DMS79 (cell line): ENCODE results near the gene EIF5AL1.
A peak's percentile ranks its signal among the peaks of the same experiment; 100 is the strongest.
"Not testable (repeated sequence)": the region's sequence is repeated elsewhere in the genome, so short reads cannot be mapped to it uniquely, and the experiment has no call there.

Experiments used
- DNase-seq: peaks from one replicate; lab custom pipeline; 2025; lab: John Stamatoyannopoulos, UW

EIF5AL1 gene

DNA sequence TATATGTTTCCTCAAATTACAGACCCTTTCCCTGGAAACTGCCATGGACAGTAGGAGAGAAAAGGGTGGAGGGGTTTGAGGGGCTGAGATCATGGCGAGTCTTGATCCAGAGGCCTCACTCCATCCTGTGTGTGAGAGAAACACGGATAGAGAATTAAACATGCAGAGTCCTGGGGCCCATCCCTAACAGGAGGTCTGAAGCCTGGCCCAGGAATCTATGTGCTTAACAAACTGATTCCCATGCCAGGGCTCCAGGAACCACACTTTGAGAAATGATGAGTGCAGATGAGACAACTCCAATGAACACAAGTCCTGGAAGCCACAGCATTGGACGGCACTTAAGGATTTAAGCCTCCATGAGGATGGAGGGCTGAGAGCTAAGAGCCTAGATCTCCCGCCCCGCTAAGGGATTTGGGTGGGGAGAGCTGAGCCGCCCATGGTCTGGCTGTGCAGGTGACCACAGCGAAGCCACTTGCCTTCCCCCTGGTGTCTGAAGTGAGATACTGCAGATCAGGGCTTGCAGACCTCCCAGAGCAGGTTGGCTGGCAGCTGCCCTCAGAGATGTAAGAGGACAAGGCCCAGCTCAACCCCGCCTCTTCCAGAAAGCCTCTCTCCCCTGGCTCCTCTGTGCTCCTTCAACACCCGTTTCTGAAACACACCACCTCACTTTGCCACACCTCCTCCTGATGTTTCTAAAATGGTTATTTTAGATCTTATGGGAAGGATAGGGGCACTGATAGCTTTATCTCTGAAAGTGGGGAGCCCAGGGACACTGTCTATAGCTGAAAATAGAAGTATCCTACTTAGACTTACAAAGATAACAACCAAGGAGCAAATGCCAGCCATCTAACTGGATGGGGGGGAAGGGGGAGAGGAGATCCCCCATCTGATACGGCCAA, 24.8 kb upstream of the EIF5AL1 start:
- no peak for DNase-seq

- DNase-seq: no peak
These were observed 24.0 kb upstream of the EIF5AL1 start for GRCh38 chr10:79488336-79488735.

- no peak for DNase-seq
These were observed 23.5 kb upstream of the EIF5AL1 start for GRCh38 chr10:79488870-79489269.

DNA sequence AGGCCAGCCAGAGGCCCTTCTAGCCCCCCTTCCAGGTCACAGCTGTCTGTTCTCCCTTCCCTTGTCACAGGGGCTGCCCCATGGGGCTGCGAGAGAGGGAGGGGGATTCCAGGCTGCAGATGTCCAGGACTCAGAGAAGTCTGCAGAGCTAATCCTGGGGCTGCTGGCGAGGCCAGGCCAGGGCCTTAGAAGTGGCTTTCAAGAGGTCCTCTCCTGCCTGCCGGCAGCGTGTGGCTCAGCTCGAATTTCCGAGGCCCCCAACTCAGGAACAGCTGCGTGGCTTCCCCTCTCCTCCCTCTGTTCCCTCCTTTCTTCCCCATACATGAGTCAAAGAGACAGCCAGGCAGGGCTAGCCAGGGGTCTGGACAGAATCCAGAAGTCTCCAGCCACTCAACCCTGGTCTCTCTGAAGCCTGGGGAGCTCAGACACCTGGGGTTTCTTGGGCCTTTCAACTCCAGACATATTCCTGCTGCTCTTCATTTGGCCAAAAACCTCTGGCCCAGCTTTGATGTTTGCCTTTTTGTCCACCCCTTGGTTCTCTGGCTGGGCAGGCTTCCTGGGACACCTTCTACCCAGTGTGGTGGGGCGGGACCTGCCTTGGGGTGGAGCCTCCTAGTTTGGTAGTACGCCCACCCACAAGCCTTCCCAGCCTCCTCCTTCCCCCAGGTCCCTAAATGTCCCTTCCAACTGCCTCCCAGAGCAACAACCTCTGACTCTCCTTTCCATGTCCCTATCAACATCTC, 21.8 kb upstream of the EIF5AL1 start:
- DNase-seq: no peak

DNA sequence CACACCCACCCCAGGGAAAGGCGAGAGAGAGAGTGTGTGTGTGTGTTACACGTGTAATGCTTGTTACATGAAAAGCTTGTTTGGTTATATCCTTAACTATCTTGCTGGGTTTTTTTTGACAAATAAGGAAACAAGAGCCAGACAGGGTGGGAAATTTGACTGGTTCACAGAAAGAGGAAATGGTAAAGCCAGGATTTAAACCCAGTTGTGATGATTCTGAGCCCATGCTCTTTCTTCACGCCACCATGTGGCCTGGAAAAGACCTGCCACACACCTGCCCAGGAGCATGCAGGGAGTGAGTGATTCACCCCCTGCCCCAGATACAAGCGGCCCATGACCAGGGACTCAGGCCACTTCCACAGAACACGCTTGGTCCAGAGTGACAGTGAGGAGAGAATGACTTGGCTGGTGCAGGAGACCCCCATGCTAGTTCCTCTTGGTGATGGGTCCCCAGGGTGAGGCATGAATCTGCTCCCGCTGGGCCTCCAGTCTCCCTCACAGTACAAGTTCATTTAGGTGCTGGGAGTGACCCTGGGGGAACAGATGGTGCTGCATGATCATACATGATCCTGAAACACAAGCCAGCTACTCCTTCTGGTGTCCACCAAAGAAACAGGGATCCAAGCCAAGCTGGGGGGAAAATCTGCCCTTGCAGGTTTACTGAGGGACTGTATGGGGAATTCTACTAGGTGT, 21.0 kb upstream of the EIF5AL1 start:
- no peak for DNase-seq

- no peak for DNase-seq
These were observed 20.1 kb upstream of the EIF5AL1 start for GRCh38 chr10:79492256-79492655.

DNA sequence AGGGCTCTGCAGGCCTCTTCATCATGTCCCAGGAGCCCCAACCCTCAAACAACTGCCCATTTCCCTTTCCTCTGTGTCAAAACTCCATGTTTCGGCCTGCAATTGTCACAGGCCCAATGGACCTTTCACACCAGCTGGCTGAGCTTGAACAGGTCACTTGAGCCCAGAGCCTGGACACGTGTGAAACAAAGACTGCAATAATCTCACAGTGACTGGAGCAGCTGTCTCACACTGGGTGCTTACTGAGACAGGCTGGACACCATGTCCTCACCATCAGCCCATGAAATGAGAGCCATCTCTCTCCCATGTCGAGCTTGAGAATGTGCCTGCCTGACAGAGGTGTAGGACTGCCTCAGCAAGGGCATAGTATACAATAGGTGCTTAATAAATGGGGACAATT, 19.5 kb upstream of the EIF5AL1 start:
- DNase-seq: no peak

DNA sequence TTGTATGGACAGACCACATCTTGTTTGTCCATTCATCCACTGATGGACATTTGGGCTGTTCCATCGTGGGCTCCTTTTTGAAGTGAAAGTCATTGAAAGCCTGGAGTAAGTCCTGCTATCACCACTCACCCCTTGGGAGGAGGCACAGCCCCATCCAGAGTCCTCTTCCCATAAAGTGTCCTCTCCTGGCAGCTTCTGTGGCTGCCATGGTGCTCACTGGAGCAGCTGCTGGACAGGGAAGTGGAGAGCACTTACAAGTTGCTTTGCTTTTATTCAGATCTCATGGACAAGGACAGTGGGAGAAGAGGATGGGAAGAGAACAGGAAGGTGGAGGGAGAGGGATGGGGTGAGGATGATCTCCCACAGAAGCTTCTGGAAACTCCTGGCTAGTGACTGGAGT, 18.5 kb upstream of the EIF5AL1 start:
- DNase-seq: no peak

GRCh38 chr10:79494871-79495705, 17.2 kb upstream of the EIF5AL1 start:
- DNase-seq: no peak

- DNase-seq: no peak
These were observed 16.5 kb upstream of the EIF5AL1 start for GRCh38 chr10:79495791-79496190.

DNA sequence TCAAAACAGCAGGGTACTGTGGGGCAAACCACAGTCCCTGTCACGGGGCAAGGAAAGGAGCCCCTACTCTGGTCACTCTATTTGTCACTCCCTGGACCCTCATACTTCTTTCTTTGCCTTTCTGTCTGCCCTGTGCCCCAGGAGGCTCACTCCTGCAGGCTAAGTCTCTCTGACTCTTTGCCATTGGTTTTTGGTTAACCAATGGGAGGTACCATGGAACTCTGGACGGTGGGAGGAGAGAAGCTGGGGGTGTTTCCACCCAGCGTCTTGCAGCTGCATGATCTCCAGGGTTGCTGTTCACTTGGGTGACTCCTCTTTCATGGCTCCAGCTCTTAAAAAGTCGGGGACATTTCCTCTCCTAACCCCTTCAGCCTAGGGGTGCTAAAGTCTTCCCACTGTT, 15.4 kb upstream of the EIF5AL1 start:
- DNase-seq: no peak

DNA sequence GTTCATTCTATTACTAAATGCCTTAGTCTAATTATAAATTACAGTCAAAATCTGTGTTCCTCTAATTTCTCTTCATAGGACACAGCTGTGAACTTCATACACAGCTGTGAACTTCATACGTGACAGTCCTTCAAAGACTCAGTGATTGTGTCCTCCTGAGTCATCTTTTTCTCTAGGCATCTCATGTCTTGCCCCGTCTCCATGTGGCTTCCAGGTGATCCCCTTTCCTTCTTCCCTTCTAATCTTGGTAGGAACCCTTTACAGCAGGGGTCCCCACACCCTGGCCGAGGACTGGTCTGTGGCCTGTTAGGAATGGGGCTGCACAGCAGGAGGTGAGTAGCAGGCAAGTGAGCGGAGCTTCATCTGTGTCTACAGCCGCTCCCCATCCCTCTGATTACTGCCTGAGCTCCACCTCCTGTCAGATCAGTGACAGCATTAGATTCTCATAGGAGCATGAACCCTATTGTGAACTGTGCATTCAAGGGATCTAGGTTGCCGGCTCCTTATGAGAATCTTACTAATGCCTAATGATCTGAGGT, 14.0 kb upstream of the EIF5AL1 start:
- DNase-seq: no peak

- no peak for DNase-seq
These were observed 9.6 kb upstream of the EIF5AL1 start for GRCh38 chr10:79502561-79503309.

GRCh38 chr10:79503787-79504186, 8.5 kb upstream of the EIF5AL1 start:
- not testable (repeated sequence) for DNase-seq

GRCh38 chr10:79504483-79504882, 7.8 kb upstream of the EIF5AL1 start:
- not testable (repeated sequence) for DNase-seq

GRCh38 chr10:79505328-79505727, 7.0 kb upstream of the EIF5AL1 start:
- DNase-seq: not testable (repeated sequence)

DNA sequence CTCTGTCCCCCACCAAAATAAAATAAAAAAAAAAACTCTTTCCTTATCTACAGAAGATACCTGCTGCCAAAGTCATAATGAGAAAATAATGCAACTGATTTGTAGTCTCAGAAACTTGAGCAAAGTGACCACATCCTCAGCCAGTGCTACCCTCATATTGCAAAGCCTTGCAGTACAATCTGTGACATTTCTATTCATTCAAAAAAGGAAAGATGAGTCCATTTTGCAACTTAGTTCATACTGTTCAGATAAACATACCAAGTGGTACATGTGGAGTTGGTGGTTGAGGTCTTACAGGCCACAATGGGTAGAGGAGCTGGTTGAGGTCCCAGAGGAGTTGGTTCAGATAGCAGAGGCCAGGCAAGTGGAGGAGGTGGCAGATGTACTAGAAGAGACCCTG, 6.5 kb upstream of the EIF5AL1 start:
- no peak for DNase-seq

GRCh38 chr10:79507440-79508167, 4.7 kb upstream of the EIF5AL1 start:
- DNase-seq: peak; percentile 30

DNA sequence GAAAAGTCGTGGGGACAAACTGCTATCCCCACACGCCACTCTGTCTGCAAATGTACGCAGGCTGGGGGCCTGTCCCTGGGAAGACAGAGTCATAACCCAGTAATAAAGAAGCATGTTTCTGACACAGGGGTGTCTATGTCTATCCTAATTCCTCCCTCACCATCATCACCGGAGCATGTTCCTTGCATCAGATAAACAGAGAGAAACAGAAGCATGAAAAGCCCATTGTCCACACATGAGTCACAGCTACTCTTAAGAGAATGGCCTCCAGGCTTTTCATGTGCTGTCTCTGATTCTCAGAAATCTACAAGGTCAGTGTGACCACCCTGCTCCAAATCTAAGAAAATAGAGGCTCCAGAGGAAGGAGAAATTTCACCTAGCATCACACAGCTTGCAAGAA, 4.1 kb upstream of the EIF5AL1 start:
- DNase-seq: not testable (repeated sequence)
